HG03097 (cell line): Measurements from ENCODE around the gene VWA7.

ENCODE experiments used
- ATAC-seq: cut with Tn5 transposase; IDR thresholded peaks from one replicate; pipeline ENCODE4 v1.9.1; 2021; ENCODE audit not compliant: unreplicated experiment, low FRiP score

Gene VWA7

DNA sequence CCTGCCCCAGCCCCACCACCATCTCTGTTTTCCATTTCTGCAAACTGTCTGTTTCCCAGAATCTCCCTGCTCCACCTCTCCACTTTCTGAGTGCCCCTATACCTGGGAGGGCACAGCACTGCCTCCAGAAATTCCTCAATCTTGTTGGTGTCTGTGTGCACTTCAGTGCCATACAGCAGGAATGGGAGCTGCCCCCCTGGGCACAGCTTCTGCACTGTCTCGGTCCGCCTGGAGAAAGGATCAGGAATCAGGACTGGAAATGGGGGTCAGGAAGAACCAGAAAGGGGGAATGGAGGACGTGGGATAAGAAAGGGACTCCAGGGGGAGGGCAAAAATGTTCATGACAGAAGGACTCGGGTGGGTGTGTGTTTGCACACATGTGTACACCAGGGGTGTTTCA, 43.4 kb downstream of the VWA7 start:
- ATAC-seq, result no peak

DNA sequence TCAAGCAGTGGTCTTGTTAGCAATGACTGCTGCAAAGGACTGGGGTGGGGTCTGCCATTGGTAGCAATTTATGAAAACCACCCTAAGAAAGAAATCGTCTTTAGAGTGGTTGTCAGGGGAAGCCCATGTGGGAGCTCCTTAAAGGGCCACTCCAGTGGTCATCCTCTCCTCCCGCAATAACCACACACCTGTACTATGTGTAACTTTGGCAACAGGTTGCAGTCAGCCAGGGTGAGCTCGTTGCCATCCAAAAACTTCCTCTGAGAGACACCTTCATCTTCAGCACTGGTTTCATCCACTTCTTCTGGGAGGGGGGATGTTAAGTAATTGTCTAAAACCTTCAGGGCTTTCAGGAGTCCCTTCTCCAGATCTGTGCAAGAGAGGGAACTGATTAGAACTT, 45.1 kb downstream of the VWA7 start:
- ATAC-seq, result no peak

DNA sequence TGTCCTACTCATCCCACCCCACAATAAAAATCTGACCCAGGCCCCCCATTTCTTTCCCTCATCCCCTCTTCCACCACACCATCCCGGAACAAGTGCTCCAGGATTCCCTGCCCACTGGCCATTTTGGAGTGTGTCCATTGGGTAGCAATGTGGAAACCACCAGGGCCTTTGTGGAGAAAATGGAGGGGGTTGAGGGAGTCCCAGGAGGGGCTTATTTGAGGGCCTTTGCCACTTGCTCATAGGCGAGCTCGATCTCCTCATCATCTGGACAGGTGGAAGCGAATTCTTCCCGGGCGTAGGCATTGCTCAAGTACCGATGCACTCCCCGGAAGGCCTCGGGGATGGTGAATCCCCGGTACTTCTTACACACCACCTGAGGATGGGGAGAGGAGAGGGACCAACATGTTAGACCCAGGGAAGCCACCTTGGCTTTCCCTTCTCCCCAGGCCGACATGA, 46.5 kb downstream of the VWA7 start:
- no peak for ATAC-seq

DNA sequence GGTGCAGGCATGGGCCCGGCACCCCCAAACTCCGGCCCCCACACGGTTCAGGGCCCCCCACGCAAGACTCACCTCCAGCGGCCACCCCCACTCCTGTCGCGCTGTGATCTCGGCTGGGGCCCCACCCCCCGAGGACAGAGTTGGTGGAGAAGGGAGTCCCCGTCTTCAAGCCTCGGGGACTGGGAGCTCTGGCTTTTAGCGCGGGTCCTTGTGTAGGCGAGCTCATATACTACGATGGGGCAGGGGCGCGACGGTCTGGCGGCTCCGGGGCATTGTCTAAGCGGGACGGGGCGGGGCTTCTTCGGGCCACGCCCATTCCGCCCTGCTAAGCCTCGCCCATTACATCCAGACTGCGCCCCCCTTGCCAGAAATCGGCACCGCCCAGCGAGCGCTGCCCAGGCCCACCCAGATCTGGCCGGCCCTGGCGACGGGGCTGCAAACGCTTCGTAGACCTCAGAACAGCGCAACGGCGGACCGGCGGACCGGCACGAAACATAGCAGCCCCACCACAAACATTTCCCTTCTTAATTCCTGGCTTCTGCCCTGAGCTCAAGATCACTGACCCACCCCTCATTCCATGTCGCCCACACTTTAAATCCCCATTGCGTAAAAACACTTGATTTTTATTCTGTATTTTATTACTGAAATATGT, 47.0 kb downstream of the VWA7 start:
- ATAC-seq, result peak; percentile 8

DNA sequence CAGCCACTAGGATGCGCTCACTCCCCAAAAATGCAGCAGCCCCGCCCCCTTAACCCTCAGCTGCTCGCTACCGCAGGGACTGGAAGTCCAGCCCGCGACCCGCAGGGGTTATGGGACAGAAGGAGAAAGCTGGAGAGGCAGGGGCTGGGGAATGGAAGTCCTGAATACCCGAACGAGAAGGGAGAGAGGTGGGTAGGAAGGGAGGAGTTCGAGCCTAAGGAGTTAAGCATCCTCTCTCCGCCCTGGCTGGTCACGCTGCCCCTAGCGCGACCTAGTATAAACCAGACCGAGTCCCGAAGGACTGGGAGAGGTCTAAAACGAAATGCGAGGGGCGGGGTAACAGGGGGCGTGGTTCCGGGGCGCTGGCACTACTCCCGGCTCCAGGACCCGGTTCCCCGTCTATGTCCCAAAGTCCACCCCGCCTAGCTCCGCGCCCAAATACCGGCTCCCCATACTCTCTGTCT, 47.6 kb downstream of the VWA7 start:
- ATAC-seq, result peak; percentile 33

DNA sequence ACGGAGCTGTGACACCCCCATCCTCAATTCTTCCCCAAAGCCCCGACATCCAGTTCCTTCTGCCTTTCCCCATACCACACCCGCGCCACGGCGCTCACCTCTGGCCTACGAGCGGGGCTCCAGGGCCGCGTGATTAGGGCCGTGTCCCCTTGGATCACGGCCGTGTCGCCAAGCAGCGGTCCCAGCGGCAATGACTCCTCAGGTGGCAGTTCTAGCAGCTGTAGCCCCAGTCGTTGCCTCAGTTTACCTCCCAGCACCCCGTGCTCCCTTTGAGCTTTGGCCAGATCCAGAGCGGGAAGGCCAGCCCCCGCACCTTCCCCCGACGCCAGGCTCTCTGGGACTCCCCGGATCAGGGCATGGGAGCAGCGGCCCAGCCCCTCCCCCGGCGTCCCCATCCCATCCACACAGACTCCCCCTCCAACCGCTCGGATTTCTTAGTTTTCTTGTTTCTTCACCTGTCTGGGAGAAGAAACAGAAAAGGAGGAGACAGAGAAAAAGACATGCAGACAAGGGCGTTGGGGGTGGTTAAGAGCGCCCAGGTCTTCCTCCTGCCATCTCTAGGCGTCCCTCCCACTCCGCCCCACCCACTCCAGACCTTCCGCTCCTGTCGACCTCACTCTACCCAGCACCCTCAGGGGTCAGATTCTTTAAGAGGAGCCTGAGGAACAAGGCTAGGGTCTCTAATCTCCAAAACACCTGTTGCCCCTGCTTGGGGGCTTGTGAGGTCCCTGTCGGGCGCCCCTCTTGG, 48.2 kb downstream of the VWA7 start, which contains the start of gene DDAH2:
Gene DDAH2 (minus strand): TSS at position 533 of the 748 bp plus-strand sequence. CDS start 138 bp downstream, at position 395.
- ATAC-seq, result no peak

DNA sequence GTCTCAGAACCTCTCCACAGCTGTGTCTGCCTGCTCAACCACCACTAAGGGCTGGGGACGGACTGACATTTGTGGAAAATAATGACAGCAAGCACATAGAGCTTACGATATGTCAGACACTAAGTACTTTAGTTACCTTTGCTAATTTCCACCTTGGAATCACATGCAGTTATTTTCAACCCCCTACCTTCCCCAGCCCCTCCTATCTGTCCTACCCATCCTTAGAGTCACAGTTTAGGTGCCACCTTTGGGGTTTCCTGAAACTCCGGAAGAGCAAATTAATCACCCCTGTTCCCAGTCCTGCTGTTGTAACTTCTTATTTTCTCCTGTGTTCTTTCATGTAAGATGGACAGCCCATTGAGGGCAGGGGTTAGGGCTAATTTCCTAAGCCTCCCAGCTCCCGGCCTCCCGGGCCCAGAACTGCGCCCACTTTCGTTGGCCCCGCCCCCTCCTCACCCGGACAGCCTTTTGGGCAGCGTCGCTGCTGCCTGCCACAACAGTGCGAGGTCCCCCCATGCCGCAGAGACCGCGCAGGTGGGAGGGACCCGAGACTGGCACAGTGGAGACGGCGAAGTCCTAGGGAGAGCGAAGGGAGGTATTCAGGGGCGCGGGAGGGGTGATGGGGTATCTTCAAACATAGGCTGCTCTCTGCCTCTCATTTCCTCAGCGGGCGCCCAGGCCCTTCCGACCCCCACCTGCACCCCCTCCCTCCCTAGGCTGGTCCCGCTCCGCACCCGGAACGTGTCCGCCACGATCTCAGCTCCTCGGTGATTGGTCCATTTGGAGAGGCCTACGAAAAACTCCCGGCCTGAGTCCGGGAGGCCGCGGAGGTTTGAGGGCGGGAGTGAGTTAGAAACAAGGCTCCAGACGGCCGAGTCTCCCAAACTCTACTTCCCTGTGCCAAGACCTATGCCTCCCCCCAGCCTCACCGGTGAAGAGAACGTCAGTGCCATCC, 49.1 kb downstream of the VWA7 start:
- ATAC-seq, result no peak

DNA sequence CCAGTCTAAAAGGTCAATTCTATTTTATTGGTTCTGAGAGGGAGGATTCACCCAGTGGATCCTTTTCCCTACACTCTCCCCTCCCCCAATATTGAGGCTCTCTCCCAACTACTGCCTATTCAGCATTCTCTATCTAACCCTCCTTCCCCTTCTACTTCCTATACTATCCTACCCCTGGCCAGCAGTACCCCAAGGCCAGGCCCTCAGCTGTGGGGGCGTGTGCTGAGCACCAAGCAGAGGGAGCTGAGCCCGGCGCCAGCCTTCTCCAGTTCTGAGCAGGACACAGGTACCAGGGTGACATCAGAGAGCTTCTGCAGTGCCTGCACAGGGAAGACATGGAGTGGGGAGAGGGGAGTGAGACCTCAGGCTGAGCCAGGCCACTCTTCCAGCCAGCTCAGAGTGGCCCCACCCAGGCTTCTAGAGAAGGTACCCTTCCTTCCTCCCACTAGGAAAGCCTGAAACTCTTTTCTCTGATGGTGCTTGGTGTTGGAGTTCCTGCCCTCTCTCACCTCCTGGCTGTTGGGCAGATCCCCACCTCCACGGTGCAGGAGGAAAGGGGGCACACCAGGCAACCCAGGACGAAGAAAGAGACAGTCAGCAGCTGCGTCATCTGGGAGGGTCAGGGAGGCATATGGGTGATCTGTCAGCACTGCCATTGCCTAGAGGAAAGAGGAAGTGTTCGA, 50.0 kb downstream of the VWA7 start:
- no peak for ATAC-seq

DNA sequence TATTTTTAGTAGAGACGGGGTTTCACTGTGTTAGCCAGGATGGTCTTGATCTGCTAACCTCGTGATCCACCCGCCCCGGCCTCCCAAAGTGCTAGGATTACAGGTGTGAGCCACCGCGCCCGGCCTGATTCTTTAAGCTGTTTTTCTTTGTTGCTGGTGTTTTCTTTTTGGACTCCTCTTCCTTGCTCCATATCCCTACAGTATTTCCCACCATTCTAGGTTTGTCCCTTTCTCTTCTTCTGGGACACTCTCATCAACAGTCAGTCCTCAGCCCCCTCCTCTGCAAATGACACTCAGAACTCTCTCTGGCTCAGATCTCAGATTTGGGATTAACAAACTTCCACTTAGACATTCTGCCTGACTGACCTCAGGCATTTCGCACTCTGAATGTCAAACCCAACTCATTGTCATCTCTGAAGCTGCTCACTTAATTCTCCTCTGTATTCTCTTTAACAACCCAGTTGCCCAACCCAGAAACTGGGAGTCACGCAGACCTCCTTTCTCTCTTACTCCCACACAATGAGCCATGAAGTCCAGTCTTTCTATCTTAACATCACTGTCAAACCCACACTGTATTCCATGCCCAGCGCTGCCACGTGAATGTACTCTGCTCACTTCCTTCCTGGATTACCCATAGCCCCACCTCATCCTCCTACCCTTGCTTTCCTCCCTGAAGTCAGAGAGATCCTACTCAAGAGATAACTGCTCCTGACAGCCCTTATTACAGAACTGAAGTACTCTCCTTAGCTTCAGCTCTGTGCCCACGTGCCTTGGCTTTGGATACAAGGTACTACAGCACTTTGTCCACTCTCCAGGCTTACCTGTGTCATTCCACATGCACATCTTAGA, 51.4 kb downstream of the VWA7 start:
- no peak for ATAC-seq

DNA sequence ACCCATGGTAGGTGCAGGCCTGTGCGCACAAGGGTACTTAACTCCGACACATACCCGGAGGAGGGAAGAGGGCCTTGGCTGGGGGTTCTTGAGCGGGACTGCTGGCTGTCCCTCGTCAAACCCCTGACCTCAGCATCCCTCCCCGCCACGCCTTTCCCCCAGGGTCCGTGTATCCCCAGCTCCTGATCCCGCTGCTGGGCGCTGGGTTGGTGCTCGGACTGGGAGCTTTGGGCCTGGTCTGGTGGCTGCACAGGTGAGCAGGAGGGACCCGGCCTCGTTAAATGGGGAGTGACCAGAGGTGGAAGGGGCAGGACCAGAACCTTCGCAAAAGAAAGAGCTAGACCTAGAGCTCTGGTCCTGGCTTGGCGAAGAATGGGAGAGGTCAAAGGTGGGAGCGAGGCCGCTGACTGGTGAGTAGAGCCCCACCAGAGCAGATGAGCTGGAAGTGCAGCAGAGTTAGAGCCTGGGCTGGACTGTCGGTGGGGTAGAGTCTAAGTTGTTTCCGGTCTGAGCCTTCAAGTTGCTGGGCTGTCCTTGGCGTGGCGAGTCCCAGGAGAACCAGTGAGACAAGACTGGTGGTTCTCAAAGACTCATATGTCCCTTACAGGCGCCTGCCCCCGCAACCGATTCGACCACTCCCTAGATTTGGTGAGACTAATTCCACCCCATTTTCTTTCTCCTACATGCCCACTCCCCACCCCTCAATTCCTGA, 53.0 kb downstream of the VWA7 start:
- no peak for ATAC-seq

DNA sequence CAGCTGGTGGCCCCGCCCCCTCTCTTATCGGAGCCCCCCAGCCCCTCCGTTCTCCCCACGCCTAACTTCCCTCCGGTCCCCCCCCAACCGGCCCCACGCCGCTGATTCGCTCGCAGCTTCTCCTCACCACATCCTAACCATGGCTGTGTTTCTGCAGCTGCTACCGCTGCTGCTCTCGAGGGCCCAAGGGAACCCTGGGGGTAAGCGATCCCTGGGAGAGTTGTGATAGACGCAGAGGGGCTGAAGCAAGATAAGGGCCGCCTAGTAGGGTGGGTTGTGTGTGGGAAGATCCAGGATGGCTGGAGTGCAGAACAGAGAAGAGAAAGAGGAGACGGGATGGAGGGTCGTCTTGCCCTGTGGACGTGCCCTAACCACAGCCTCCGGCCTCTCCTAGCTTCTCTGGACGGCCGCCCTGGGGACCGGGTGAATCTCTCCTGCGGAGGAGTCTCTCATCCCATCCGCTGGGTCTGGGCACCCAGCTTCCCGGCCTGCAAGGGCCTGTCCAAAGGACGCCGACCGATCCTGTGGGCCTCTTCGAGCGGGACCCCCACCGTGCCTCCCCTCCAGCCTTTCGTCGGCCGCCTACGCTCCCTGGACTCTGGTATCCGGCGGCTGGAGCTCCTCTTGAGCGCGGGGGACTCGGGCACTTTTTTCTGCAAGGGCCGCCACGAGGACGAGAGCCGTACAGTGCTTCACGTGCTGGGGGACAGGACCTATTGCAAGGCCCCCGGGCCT, 53.7 kb downstream of the VWA7 start, which contains the start of gene MPIG6B:
Gene MPIG6B (plus strand): TSS at position 129 of the 735 bp plus-strand sequence. CDS start 11 bp downstream, at position 140.
- ATAC-seq, result no peak

DNA sequence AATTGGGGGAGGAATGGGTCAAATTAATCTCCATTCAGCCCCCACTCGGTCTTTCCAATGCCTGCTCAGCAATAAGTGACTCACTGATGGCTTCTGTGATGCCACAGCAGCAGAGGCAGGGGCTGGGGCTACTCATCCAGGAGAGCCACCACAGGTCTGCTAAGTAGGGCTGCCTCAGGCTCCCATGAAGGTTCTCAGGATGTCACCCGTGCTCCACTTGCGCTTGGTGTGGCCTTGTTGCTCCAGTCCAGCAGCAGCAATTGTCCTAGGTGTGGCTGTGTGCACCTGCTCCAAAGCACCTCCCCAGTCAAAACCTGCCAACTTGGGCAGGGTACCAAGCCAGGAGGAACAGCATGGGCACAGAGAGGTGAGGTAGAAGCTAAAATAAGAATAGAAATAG, 55.0 kb downstream of the VWA7 start:
- ATAC-seq, result no peak

DNA sequence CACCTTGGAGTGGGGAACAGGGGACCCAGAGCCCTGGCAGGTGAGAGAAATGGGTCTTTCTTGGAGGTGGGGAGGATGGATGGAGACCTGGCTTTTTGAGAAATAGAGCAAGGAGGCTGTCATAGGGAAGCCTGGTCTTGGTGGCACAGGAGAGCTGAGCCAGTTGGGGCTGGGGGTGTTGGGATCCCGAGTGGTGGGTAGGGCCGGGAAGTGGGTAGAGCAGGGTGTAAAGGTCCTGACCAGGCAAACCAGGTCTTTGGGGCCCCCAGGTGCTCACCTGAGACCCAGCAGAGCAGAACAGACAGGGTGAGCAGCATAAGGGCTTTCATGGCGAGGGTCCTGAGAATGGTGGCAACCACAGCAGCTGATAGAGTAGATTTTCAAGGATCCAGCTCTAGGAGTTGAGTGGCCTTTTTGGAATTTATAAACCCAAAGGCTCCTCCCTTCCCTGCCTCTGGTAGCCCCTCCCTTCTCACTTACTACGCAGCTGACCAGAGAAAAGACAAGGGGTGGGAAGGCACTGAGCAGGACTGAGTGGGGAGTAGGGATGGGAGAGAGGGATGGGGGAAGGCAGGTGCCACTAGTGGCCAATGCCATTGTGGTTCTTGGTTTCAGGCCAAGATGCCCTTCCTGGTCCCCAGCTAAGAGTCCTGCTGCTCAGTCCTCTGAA, 55.6 kb downstream of the VWA7 start, which contains the start of gene LY6G6C:
Gene LY6G6C (minus strand): TSS at position 396 of the 670 bp plus-strand sequence. CDS start 67 bp downstream, at position 329.
- ATAC-seq, result no peak

DNA sequence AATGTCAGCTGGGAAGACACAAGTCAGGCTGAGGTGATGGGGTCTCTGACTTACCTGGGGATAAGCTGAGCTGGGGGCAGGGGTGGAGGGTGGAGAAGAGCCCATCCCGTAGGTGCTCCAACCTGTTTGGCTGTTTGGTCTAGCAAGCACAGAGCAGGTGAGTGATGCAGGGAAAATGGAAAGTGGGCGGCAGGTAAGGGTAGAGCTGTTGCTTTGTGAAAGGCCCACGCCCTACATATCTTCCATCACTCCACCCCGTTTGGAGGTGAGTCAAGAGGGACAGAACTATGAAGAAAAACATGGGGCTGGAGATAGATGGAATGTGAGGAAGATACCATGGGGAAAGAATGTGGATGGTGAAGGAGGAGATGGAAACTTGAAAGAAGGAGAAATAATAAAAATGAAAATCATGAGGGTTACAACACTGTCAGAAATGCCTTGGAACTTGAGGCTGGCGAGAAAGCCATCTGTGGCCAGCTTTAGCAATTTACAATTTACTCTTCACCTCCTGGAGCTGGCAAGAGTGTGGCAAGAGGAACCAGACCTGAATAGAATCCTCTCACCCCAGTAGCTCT, 56.8 kb downstream of the VWA7 start:
- ATAC-seq, result no peak

DNA sequence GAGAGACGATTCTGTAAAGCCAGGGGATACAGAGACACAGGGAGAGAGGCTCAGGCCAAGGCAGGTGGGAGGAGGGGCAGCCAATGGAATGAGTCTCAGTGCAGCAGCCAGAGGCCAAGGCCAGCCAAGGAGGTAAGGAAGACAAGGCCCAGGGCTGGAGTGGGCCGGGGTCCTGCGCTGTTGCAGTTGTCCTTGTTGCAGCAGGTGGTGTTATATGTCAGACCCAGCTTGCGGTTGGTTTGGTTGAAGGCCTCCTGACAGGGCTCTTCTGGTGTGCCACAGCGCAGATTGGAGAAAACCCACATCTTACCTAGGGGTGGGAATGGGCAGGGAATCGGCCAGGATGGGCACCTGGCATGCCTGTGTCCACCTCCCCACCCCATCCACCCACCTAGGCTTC, 58.1 kb downstream of the VWA7 start:
- ATAC-seq, result no peak

DNA sequence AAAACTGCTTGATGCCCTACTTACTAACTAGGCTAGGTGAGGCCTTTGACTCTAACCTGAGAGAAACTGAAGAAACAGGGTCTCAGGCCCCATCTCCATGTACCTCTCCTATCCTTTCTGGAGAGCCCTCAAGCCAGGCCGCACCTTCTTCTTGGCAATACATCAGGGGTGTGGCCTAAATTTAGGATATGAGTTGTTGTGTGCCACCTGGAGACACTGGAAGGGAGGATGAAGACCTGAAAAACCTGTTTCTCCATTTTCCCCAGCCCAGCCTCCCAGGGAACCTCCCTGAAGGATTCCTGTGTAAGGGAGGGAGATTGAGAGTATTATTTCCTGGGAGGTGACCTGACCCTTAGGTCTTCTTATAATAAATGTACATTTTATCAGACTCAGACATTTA, 58.9 kb downstream of the VWA7 start:
- ATAC-seq, result no peak
